ENCODE data around the gene C1QTNF8.

Gene C1QTNF8

GRCh38 chr16:1121601-1122397 lies 25.8 kb upstream of the C1QTNF8 start:
- no peak overlapping the region for H3K4me3 ChIP-seq (ENCODE audit: low read length)
- DNase-seq (ENCODE audit: low read depth) = no peak
- TF ChIP-seq CTCF (conservative IDR thresholded peaks at IDR 0.05; ENCODE audit: low read length) = no peak

GRCh38 chr16:1121009-1121408 lies 25.0 kb upstream of the C1QTNF8 start:
- no peak for TF ChIP-seq CTCF (conservative IDR thresholded peaks at IDR 0.05; ENCODE audit: low read length)
- DNase-seq (ENCODE audit: low read depth) = no peak
- no peak overlapping the region for H3K4me3 ChIP-seq (ENCODE audit: low read length)

- TF ChIP-seq CTCF (conservative IDR thresholded peaks at IDR 0.05; ENCODE audit: low read length) = no peak
- DNase-seq (ENCODE audit: low read depth) = no peak
- no peak overlapping the region for H3K4me3 ChIP-seq (ENCODE audit: low read length)
These were observed 24.5 kb upstream of the C1QTNF8 start for GRCh38 chr16:1120577-1120941.

GRCh38 chr16:1119766-1120576 lies 23.9 kb upstream of the C1QTNF8 start:
- no peak for DNase-seq (ENCODE audit: low read depth)
- no peak for TF ChIP-seq CTCF (conservative IDR thresholded peaks at IDR 0.05; ENCODE audit: low read length)
- H3K4me3 ChIP-seq (ENCODE audit: low read length) = no peak overlapping the region

GRCh38 chr16:1119129-1119528 lies 23.1 kb upstream of the C1QTNF8 start:
- TF ChIP-seq CTCF (conservative IDR thresholded peaks at IDR 0.05; ENCODE audit: low read length) = no peak
- no peak for DNase-seq (ENCODE audit: low read depth)
- no peak overlapping the region for H3K4me3 ChIP-seq (ENCODE audit: low read length)

GRCh38 chr16:1117926-1118325 lies 21.9 kb upstream of the C1QTNF8 start:
- no peak for TF ChIP-seq CTCF (conservative IDR thresholded peaks at IDR 0.05; ENCODE audit: low read length)
- no peak for DNase-seq (ENCODE audit: low read depth)
- H3K4me3 ChIP-seq (ENCODE audit: low read length) = no peak overlapping the region
